Measurements from ENCODE around the gene ACSL3.
"Not testable (repeated sequence)": the region's sequence is repeated elsewhere in the genome, so short reads cannot be mapped to it uniquely, and the experiment has no call there.

ACSL3 gene

DNA sequence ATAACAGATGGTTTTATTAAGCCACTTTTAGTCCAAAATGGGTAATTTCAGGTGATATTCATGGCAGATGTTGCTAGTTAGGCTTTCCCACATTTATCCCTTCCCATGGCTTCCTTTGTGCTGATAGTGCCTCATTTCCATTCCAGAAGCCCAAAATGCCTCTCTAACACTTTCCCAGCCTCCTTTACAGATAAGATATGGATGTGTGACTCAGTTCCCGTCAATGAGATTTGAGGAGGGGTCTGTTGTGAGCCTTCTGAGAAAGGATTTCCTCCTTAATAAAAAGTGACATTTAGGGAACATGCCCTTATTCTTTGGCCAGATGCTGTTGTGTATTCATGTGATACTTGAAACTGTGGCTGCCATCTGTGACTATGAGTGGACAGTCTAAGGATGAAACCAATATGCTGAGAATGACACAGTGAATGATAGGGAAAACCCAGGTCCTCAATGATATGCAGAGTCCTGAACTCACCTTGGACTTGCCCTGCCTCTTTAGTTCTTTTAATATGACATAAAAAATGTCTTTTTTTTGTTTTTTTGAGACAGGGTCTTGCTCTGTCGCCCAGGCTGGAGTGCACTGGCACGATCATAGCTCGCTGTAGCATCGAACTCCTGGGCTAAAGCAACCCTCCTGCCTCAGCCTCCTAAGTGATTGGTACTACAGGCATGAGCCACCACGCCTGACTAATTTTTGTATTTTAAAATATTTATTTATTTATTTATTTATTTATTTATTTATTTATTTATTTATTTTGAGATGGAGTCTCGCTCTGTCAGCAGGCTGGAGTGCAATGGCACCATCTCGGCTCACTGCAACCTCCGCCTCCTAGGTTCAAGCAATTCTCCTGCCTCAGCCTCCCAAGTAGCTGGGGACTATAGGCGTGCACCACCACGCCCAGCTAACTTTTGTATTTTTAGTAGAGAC is 5.8 kb upstream of the ACSL3 start:
- no peak for FAIRE-seq

DNA sequence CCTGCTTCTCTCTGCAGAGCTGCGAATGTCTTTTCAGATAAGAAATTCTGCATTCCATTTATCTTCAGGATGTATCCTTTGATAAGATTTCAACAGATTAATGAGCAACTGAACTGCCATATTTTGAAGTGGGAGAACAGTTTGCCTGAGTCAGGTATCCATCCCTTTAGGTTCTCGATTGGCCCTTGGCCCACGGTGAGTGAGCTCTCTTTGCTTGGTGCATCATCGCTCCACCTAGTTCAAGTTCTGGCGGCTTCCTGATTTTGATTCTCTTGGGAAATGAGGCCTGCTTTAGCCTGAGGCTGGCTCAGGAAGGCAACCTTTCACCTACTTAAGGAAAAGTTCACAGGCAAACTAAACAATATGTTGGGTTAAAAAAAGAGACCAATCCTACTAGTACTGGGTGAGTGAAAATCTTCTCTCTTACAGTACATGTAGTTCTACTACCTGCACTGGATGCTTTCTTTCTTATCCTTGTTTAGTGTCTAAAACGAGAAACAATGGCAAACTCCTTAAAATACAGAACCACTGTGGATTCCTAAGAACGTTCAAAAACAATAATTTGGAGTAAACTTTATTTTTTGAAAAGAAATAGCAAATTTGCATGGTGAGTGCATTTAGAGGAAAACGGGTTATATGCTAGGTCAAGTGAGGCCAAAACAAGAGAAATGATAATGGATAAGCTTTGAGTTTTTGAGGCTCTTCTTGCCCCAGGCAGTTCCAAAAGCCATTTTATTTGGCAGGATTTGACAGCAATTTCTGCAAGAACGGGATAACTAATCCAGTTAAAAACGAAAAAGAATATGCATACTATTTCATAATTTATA is 837 bp upstream of the ACSL3 start:
- no peak for FAIRE-seq

GRCh38 chr2:222861411-222862105 is 722 bp downstream of the ACSL3 start:
- no peak for FAIRE-seq

DNA sequence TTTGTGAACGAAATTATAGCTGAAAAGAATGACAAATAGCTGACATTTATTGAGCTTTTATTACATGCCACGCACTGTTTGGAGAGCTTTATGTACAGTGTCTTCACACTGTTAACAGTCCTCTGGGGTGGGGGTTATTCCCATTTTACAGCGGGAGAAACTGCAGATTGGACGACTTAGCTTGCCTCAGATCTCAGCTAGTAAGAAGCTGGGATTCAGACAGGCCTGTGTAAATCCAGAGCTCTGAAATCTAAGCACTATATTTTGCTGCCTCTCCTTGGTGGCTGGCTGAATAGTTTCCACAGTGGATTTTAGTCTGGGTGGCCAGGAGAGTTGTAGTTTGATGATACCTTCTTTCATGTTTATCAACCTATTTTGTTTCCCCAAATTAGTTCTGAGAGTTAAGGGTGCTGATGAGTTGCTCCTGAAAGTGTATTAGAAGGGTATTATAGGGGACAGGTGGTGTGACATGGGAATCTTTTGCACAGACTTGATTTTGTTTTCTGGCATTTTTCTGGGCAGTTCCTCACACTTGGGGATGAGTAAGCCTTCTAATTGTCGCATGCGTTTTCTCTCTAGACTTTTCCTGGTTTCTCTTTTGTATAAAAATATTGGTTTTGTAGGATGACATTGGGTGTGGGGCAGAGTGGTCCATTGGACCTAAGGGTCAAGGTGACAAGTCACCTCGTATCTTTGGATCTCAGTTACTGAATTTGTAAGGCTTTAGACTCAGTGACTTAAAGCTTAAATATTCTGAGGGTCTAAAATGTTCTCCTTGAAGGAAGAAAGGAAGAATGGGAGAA is 1.5 kb downstream of the ACSL3 start:
- no peak for FAIRE-seq

- FAIRE-seq, result no peak
Observed at GRCh38 chr2:222862909-222863544, 2.2 kb downstream of the ACSL3 start.

GRCh38 chr2:222864296-222864695 is 3.5 kb downstream of the ACSL3 start:
- no peak for FAIRE-seq

GRCh38 chr2:222865301-222865700 is 4.5 kb downstream of the ACSL3 start:
- FAIRE-seq, result no peak

DNA sequence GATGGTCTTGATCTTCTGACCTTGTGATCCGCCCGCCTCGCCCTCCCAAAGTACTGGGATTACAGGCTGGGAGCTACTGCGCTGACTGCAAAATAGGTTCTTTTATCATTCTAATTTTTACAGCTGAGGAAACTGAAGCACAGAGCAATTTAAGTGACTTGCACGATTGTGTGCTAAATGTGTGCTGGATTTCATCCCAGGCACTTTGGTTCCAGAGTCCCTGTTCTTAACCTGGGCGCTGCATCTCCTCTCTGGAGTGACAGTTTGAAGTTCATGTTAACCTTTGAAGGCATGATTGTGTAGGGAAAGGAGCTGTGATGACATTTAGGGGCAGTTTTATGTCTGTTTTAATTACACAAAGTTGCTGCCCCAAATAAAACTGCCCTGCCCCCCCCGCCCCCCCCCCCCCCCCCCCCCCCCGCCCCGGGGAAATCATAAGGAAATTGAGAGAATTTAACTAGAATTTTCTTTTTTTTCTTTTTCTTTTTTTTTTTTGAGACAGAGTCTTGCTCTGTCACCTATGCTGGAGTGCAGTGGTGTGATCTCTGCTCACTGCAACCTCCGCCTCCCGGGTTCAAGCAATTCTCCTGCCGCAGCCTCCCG is 5.6 kb downstream of the ACSL3 start:
- no peak for FAIRE-seq

- not testable (repeated sequence) for FAIRE-seq
Observed at GRCh38 chr2:222868560-222869251, 7.9 kb downstream of the ACSL3 start.

- no peak for FAIRE-seq
Observed at GRCh38 chr2:222869252-222869560, 8.4 kb downstream of the ACSL3 start.

- no peak for FAIRE-seq
Observed at GRCh38 chr2:222871291-222871690, 10.5 kb downstream of the ACSL3 start.

DNA sequence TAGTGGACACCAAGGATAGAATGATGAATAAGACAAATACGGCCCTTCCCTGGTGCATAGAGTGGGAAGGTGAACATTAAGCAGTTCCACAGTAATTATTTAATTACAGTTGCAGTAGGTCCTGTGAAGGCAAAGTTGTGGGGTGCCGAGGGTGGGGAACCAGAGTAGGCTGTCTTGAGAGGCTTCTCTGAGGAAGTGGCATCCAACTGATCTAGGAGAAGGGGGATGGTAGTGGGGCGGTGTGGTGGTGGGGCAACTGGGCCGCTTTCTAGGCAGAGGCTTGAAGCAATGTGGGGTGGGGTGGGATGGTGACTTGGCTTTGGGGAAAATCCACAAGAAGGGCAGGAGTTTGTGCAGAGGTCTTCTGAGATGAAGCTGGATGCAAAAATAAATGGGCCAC is 11.7 kb downstream of the ACSL3 start:
- no peak for FAIRE-seq

- FAIRE-seq, result no peak
Observed at GRCh38 chr2:222875482-222875881, 14.6 kb downstream of the ACSL3 start.

- no peak for FAIRE-seq
Observed at GRCh38 chr2:222876947-222877346, 16.1 kb downstream of the ACSL3 start.

DNA sequence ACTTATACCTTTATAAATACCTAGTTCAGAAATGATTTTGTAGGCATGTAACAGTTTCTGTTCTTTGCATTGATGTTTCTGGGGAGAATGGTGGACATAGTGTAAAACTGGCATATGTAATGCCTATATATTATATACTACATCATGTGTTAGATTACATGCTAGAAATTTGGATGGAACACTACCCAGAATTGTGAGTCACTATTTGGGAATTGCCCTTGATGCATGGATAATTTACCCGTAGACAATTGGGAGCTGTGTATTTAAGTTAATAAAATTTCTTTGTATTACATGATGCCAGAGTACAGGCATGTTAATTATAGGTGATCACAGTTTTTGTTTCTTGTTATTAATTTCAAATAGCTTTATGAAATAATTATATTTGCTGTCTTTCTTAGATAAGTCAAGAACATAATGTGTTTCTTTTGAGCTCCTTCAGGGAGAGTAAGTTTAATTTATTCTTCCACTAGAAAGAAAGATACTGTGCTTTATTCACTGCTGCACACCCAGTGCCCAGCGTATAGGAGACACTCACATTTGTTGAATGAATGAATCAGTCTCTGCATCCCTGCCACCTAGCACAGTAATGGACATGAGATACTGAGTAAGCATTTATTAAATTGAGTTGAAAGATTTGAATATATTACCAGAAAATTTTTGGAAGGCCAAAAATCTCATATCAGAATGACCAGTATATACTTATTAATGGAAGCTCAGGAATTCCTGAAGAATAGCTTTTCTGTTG is 16.9 kb downstream of the ACSL3 start:
- FAIRE-seq, result no peak

DNA sequence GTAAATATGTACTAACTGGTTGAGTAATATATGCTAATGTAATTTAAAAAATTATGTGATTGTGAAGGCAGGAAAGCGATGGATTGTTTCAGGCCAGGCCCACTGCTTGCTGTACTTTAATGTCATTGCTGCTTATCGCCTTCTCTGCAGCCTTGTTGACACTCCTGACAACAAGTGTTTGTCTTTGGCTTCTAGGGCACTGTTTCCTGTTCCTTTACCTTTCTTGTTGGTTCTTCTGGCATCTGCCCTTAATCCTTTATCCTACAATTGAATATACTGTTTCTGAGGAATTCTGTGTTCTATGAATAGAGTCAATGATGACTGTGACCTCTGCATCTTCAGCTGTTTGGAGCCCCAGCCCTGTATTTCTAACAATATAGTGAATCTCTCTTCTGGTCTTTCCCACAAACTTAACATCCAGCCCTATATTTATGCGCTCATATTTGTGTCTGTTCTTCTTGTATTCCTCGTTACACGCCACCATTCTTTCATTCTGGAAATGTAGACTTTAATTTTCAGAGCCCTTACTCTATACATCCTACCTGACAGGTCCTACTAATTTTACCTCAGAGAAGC is 17.6 kb downstream of the ACSL3 start:
- FAIRE-seq, result no peak

- FAIRE-seq, result no peak
Observed at GRCh38 chr2:222878877-222879603, 18.2 kb downstream of the ACSL3 start.

DNA sequence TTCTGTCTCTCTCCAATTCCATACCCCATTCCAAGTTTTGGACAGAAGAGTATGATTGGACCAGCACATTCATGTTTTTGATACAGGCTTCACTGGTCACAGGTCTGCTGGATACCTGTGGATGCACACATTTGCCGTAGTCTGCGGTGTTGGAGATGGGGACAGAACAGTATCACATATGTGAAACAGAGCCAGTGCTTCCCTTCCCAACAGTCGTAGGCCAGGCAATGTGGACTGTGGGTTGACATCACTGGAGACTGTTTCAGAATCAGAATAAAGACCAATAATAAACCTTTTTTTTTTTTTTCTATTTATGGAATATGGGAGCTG is 18.7 kb downstream of the ACSL3 start:
- no peak for FAIRE-seq

- FAIRE-seq, result no peak
Observed at GRCh38 chr2:222882484-222882928, 21.7 kb downstream of the ACSL3 start.

Data from colon (tissue), 2 donors.